ENCODE results near the gene TEAD1. TPM values are rescaled to one million over a fixed set of nuclear protein-coding genes. Genes with fewer than 3 reads are reported as not detected.

Gene TEAD1
- total RNA-seq, 1 donor = under 0.01 TPM

Small RNA genes within 50 kb of the gene (small RNA-seq; reads per million reads assigned to genes)
- not detected for gene RF00424
